ENCODE data around the gene RFPL2.

The RFPL2 gene

GRCh38 chr22:32204856-32205722 is at the start of gene RFPL2:
RFPL2 (minus strand) TSS chr22:32205073; CDS start chr22:32202451, 2,622 bp downstream.
- DNase-seq (ENCODE audit: low spot score), result no peak

- DNase-seq (ENCODE audit: low spot score), result no peak
Observed at GRCh38 chr22:32249231-32249630, 44.4 kb upstream of the RFPL2 start.

GRCh38 chr22:32248276-32248675 is 43.4 kb upstream of the RFPL2 start:
- no peak for DNase-seq (ENCODE audit: low spot score)

GRCh38 chr22:32246166-32246565 is 41.3 kb upstream of the RFPL2 start:
- no peak for DNase-seq (ENCODE audit: low spot score)

GRCh38 chr22:32245042-32245441 is 40.2 kb upstream of the RFPL2 start:
- DNase-seq (ENCODE audit: low spot score), result no peak

GRCh38 chr22:32244547-32244946 is 39.7 kb upstream of the RFPL2 start:
- DNase-seq (ENCODE audit: low spot score), result no peak

- no peak for DNase-seq (ENCODE audit: low spot score)
Observed at GRCh38 chr22:32240461-32240860, 35.6 kb upstream of the RFPL2 start.

GRCh38 chr22:32237906-32238305 is 33.0 kb upstream of the RFPL2 start:
- DNase-seq (ENCODE audit: low spot score), result no peak

GRCh38 chr22:32236970-32237369 is 32.1 kb upstream of the RFPL2 start:
- DNase-seq (ENCODE audit: low spot score), result no peak

GRCh38 chr22:32233091-32233490 is 28.2 kb upstream of the RFPL2 start:
- DNase-seq (ENCODE audit: low spot score), result no peak

- no peak for DNase-seq (ENCODE audit: low spot score)
Observed at GRCh38 chr22:32232191-32232830, 27.4 kb upstream of the RFPL2 start.

GRCh38 chr22:32226326-32227104 is 21.6 kb upstream of the RFPL2 start:
- DNase-seq (ENCODE audit: low spot score), result no peak

- DNase-seq (ENCODE audit: low spot score), result no peak
Observed at GRCh38 chr22:32222991-32223390, 18.1 kb upstream of the RFPL2 start.

GRCh38 chr22:32219026-32219425 is 14.2 kb upstream of the RFPL2 start:
- no peak for DNase-seq (ENCODE audit: low spot score)

GRCh38 chr22:32218470-32218869 is 13.6 kb upstream of the RFPL2 start:
- DNase-seq (ENCODE audit: low spot score), result no peak

GRCh38 chr22:32217465-32217864 is 12.6 kb upstream of the RFPL2 start:
- no peak for DNase-seq (ENCODE audit: low spot score)

- no peak for DNase-seq (ENCODE audit: low spot score)
Observed at GRCh38 chr22:32216911-32217310, 12.0 kb upstream of the RFPL2 start.

GRCh38 chr22:32211011-32211410 is 6.1 kb upstream of the RFPL2 start:
- DNase-seq (ENCODE audit: low spot score), result no peak

- no peak for DNase-seq (ENCODE audit: low spot score)
Observed at GRCh38 chr22:32208681-32209080, 3.8 kb upstream of the RFPL2 start.

GRCh38 chr22:32207971-32208480 is 3.2 kb upstream of the RFPL2 start:
- no peak for DNase-seq (ENCODE audit: low spot score)

GRCh38 chr22:32206774-32207758 is 2.2 kb upstream of the RFPL2 start:
- peak; percentile 47 for DNase-seq (ENCODE audit: low spot score)

All from NAMALWA (cell line).